Testis (tissue), 2 donors: Measurements from ENCODE around the gene AMOT.

ENCODE experiments used
- CTCF ChIP-seq, 3 experiments: fragments of 450-650 bp in 2 of 3; fragments of 200-600 bp in 1 of 3; sonication (generic) in 1 of 3; IDR thresholded peaks; one replicate each; pipeline ENCODE4 v1.5.1; 2016 to 2019; ENCODE audit warnings: antibody characterized with exemption in 3 of 3, mild to moderate bottlenecking in 2 of 3, moderate library complexity in 1 of 3
- POLR2A ChIP-seq: fragments of 450-650 bp; IDR thresholded peaks from one replicate; pipeline ENCODE4 v1.6.1; 2017; ENCODE audit warnings: antibody characterized with exemption, mild to moderate bottlenecking, moderate library complexity

GRCh38 chrX:112736310-112736709 lies 104.3 kb downstream of the AMOT start:
- TF ChIP-seq CTCF (IDR thresholded peaks at IDR 0.05) (no peak), POLR2A (no peak)
